Measurements from ENCODE around the gene ABCG4.

Gene ABCG4

DNA sequence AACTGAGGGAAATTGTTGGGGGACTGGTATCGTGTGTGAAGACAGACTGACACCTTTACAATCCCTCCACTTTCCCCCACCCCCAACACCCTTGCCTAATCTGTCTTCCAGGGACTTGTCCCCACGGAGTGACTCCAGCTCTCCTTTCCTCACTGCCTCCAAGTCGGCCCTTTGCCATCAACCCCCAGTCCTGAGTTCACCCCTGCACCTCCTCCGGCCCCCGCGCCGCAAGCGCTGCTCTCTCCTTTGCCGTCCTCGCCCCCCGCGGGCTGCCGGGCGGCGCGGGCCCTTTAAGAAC is 183 bp upstream of the ABCG4 start:
- TF ChIP-seq SIN3A (IDR thresholded peaks at IDR 0.05; ENCODE audit: borderline replicate concordance, insufficient read depth, low read length): no peak
- no peak for TF ChIP-seq REST (IDR thresholded peaks at IDR 0.05; ENCODE audit: insufficient read depth in 1 of 2, low read depth in 2 of 2, low read length in 2 of 2)
- TF ChIP-seq FOXP2 (optimal IDR thresholded peaks at IDR 0.05; ENCODE audit: borderline replicate concordance, extremely low read depth, extremely low read length, insufficient read depth): no peak
- no peak for TF ChIP-seq POLR2AphosphoS5 (IDR thresholded peaks at IDR 0.05; ENCODE audit: low read depth, low read length)
- TF ChIP-seq TAF1 (IDR thresholded peaks at IDR 0.05; ENCODE audit: borderline replicate concordance, insufficient read depth, low read length): no peak

- TF ChIP-seq POLR2AphosphoS5 (IDR thresholded peaks at IDR 0.05; ENCODE audit: low read depth, low read length): no peak
- no peak for TF ChIP-seq FOXP2 (optimal IDR thresholded peaks at IDR 0.05; ENCODE audit: borderline replicate concordance, extremely low read depth, extremely low read length, insufficient read depth)
- no peak for TF ChIP-seq REST (IDR thresholded peaks at IDR 0.05; ENCODE audit: insufficient read depth in 1 of 2, low read depth in 2 of 2, low read length in 2 of 2)
- TF ChIP-seq TAF1 (IDR thresholded peaks at IDR 0.05; ENCODE audit: borderline replicate concordance, insufficient read depth, low read length): no peak
- TF ChIP-seq SIN3A (IDR thresholded peaks at IDR 0.05; ENCODE audit: borderline replicate concordance, insufficient read depth, low read length): no peak
These were observed 979 bp downstream of the ABCG4 start for GRCh38 chr11:119149786-119150275.

GRCh38 chr11:119152043-119152442 is 3.2 kb downstream of the ABCG4 start:
- TF ChIP-seq POLR2AphosphoS5 (IDR thresholded peaks at IDR 0.05; ENCODE audit: low read depth, low read length): no peak
- TF ChIP-seq TAF1 (IDR thresholded peaks at IDR 0.05; ENCODE audit: borderline replicate concordance, insufficient read depth, low read length): no peak
- no peak for TF ChIP-seq FOXP2 (optimal IDR thresholded peaks at IDR 0.05; ENCODE audit: borderline replicate concordance, extremely low read depth, extremely low read length, insufficient read depth)
- no peak for TF ChIP-seq SIN3A (IDR thresholded peaks at IDR 0.05; ENCODE audit: borderline replicate concordance, insufficient read depth, low read length)
- TF ChIP-seq REST (IDR thresholded peaks at IDR 0.05; ENCODE audit: insufficient read depth in 1 of 2, low read depth in 2 of 2, low read length in 2 of 2): no peak

DNA sequence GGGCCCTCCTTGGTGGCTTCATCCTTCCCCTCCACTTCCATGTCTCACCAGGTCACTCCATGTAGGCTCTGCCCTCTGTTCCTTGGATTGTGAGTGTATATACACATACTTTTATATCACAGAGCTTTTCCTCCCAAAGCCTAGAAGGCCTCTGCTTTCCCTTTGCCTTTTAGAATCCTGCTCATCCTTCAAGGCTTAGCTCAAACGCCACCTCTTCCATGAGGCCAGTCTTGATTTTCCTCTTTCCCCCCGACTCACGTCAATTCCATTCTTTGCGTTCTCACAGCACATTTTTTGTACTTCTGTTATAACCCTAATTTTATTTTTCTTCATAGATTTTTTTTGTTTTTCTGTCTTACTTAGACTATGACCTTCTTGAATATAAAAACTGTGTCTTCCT is 3.8 kb downstream of the ABCG4 start:
- no peak for TF ChIP-seq SIN3A (IDR thresholded peaks at IDR 0.05; ENCODE audit: borderline replicate concordance, insufficient read depth, low read length)
- TF ChIP-seq REST (IDR thresholded peaks at IDR 0.05; ENCODE audit: insufficient read depth in 1 of 2, low read depth in 2 of 2, low read length in 2 of 2): no peak
- TF ChIP-seq TAF1 (IDR thresholded peaks at IDR 0.05; ENCODE audit: borderline replicate concordance, insufficient read depth, low read length): no peak
- TF ChIP-seq POLR2AphosphoS5 (IDR thresholded peaks at IDR 0.05; ENCODE audit: low read depth, low read length): no peak
- TF ChIP-seq FOXP2 (optimal IDR thresholded peaks at IDR 0.05; ENCODE audit: borderline replicate concordance, extremely low read depth, extremely low read length, insufficient read depth): no peak

Measured in PFSK-1 (cell line).